Measurements from ENCODE around the gene ADGRF1.
"Not testable (repeated sequence)": the region's sequence is repeated elsewhere in the genome, so short reads cannot be mapped to it uniquely, and the experiment has no call there.

The ADGRF1 gene

DNA sequence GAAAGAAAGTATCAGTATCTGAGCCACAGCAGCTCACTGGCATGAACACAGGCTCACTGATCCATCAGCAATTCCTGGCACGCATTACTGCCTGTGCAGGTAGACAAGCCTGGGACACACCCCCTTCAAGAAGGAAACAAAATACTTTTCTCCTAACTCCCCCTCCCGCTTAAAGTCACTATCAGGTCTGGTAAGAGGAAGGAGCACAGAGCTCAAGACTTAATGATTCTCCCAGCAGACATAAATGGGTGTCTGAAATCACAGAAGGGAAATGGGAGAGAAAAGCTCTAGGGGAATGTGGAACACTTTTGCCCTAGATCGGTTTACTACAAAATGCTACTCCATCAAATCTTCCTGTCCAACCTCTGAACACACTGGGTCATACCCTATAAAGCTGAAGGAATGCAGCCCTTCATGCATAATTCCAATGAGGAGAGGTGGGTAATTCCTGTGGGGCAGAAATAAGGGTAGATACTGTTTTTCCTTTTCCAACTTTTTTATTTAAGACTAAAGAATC lies at the start of gene ADGRF1:
TSS of gene ADGRF1 (minus strand) at position 58 of the 517 bp plus-strand sequence. CDS start 13,271 bp downstream, outside the sequence.
- DNase-seq, result peak; percentile 57

DNA sequence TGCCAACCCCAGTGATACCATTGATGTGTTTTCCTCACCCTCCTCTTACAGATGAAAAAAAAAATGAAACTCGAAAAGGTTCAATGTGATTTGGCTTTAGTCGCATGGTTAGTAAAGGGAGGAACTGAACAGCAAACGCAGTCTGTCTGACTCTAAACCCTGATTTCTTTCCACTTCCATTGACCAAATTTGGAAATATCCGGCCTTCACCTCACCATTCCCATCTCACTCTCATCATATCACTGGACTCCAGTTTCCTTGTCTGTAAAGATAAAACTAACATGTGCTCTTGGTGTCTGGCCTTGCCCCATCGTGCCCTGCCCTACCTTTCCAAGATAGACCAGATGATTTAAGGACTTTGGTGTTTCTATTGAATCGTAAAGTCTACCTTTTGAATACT lies 48.7 kb upstream of the ADGRF1 start:
- DNase-seq, result no peak

DNA sequence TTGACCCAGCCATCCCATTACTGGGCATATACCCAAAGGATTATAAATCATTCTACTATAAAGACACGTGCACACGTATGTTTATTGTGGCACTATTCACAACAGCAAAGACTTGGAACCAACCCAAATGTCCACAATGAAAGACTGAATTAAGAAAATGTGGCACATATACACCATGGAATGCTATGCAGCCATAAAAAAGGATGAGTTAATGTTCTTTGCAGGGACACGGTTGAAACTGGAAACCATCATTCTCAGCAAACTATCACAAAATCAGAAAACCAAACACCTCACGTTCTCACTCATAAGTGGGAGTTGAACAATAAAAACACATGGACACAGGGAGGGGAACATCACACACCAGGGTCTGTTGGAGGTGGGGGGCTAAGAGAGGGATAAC lies 47.3 kb upstream of the ADGRF1 start:
- not testable (repeated sequence) for DNase-seq

DNA sequence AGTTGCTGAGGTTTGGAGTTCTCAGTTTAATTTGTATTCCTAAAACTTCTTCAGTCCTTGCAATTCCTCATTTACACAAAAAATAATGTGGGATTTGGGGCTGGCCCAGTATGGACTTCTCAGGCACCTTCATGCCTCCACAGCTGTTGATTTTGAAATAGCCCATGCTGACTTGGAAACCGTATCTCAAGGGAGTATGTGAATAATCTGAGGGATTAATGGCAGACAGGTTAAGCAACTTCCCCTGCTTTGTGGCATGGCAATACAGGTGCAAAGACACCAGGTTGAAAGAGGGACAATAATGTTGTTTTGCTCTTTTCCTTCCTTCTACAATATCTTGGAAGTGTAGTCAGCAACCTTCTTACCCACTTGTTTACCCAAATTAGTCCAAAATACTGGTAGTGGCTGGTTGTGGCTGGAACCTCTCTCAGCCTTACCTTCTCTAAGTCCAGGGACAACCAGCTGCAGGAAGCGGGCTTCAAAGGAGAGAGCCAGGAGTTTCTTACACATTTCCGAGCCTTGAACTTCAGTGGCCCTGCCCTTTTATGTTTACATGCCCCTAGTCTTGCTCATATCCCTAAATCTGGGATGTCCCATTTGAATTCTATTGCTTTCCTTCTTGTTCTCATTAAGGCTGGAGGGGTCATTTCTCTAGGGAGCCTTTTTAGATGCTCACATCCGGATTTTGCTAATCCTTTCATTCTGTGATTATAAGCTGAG lies 44.1 kb upstream of the ADGRF1 start:
- DNase-seq, result no peak

DNA sequence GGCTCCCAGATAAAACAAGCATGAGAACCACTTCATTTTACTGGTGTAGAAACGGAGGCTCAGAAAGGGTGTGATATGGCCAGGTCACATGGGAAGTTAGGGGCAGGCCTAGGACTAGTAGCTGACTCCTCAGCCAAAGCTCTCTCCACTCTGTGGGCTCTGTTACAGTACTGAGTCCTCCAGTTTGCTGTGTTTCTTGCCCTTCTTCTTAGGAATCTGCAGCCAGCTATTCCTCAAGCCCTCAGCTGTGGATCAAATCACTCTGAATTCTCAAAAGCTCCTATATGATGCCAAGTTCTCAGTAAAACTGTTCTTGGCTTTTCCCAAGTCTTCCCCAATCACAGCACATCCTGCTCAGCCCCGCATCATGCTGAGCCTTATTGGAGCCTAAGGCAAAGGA lies 42.5 kb upstream of the ADGRF1 start:
- DNase-seq, result no peak

DNA sequence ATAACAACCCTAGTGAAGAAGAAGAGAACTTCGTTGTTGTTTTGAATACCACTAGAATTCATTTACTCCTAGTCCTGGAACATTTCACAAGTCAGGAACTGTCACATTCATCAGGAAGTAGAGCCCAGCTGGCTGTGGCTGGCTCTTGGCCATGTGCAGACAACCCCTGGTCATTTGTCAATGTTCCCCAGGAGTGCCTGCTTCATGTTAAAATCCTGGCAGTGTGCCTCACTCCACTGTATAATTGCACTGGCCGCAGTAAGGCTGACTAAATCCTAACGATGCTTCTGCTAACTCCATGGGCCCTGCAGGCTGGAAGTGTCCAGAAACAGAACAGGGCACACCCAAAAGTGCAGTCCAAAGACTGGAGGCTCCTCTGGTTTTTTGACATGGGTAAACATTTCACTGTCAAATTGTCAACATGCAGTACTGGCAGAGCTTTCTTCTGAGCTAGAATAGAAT lies 41.5 kb upstream of the ADGRF1 start:
- DNase-seq, result peak; percentile 97

DNA sequence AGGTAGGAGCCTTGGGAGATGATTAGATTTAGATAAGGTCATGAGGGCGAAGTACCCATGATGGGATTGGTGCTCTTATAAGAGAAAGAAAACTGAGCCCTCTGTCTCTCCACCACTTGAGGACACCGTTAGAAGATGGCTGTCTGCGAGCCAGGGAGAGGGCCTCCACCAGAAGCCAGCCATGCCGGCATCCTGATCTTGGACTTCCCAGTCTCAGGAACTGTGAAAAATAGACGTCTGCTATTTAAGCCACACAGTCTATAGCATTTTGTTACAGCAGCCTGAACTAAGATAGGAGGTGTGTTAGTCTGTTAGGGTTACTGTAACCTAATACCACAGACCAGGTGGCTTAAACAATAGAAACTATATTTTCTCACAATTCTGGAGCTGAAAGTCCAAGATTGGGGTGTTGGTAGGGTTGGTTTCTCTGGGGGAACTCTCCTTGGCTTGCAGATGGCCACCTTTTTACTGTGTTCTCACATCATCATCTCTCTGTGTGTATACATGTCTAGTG lies 38.0 kb upstream of the ADGRF1 start:
- peak; percentile 45 for DNase-seq

DNA sequence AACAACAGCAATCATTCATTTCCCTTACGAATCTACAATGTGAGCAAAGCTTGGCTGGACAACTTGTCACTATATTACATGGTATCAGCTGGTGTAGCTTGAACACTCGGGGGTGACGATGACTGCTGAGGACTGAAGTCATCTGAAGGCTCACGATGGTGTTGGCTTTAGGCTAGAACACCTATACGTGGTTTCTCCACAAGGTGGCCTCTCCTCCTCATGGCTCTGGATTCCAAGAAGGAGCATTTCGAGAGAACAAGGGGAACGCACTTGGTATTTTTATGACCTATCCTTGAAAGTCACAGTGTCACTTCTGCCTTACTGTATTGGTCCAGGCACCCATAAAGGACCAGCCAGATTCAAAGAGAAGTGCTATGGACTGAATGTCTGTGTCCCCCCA lies 37.5 kb upstream of the ADGRF1 start:
- peak; percentile 33 for DNase-seq

DNA sequence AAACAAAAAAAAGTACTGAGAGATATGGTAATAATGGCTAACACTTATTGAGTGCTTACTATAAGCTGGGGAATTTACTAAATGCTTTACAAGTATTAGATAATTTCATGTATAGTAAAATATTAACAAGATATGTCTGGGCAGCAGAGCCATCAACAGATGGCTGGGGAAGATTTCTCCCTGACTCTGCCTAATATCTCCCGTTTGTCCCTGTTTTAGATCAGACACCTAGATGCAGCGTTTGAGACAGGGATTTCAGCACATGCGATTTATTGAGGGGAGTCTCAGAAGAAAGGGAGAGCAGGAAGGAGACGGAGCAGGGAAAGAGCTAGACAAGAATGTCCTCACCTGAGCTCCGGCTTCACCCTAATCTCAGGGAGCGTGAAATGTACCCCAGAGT lies 36.9 kb upstream of the ADGRF1 start:
- no peak for DNase-seq

DNA sequence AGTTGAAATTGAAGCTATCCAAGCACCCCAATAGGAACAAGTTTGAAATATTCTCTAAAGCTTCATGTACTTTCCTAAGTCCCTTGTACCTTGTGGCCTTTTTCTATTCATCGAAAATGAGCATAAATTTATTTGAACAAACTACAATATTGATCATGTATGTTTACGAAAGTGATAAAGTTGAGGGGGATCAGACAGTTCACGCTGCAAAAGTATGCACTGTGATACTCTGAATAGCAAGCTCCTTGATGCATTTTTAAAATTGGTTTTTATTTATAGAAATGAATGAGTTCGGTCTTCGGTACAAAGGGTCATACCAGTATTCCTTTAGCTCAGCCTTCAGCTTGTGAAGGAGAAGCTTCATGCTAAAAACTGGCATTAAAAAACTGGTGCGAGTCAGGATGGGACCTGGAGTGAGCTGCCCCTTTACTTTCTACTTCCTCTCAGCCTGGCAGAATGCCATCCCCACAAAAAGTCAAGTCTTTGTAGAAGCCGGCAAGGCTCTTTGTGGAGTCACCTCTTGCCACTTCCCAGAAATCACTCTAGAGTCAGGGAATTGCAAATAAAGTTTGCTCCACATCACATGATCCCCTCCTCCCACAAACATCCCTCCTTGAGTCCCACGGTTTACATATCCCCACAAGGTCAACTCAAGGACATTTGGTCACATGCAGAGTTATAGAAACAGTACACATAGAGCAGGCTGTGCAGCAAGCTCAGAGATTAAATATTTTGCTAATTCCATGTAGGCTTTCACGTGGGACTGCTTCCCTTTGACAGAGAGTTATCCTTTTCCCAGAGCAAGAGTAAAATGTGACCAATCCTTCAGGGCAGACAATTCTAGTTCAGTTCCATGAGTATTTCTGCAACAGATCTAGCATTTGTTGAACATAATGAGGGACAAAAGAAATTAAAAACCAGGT lies 34.6 kb upstream of the ADGRF1 start:
- DNase-seq, result peak; percentile 52

DNA sequence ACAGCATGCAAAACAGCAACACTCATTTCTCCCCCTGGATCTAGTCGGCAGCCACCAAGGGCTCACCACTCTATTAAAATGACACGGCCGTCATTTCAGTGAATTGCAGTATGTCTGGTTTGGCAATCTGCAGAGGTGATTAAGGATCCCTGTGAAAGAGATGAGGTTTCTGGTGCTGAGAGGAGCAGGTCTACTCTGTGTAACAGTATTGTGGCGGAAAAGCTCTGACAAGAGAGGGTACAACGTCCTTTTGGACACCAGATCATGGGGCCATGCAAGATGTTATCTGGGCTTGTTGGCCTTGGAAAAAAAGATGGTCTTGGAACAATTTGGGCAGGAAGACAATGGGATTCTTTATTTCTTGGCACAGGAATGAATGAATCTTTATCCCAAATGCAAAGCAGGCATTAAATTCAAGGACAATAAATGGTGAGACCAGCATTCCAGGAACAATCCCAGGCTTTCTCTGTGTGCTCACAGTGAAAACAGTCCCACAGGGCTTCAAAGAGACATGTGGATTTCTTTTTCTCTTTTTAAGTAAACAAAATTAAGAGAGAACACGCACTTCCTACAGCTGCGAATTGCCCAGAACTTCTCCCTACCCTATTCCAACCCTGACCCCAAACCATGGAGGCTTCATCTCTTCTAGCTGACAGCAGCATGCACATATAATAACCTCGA lies 33.7 kb upstream of the ADGRF1 start:
- no peak for DNase-seq

DNA sequence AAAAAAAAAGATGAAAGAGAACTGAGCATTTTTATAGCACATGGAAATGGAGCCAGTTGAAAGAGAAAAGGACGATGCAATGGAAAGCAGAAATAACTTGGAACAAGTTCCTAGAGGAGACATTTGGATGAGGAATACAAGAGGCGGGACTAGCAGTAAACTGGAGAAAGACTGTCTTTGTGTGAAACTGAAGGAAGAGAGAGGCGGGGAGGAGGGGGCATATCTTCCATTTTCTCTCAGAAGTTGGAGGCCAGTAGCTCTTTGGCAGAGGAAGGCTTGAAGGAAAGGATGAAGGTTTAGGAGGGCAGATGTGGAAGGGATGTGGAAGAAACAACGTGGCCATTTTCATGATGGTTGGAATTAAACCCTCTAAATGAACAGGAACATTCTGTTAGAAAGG lies 33.0 kb upstream of the ADGRF1 start:
- no peak for DNase-seq

DNA sequence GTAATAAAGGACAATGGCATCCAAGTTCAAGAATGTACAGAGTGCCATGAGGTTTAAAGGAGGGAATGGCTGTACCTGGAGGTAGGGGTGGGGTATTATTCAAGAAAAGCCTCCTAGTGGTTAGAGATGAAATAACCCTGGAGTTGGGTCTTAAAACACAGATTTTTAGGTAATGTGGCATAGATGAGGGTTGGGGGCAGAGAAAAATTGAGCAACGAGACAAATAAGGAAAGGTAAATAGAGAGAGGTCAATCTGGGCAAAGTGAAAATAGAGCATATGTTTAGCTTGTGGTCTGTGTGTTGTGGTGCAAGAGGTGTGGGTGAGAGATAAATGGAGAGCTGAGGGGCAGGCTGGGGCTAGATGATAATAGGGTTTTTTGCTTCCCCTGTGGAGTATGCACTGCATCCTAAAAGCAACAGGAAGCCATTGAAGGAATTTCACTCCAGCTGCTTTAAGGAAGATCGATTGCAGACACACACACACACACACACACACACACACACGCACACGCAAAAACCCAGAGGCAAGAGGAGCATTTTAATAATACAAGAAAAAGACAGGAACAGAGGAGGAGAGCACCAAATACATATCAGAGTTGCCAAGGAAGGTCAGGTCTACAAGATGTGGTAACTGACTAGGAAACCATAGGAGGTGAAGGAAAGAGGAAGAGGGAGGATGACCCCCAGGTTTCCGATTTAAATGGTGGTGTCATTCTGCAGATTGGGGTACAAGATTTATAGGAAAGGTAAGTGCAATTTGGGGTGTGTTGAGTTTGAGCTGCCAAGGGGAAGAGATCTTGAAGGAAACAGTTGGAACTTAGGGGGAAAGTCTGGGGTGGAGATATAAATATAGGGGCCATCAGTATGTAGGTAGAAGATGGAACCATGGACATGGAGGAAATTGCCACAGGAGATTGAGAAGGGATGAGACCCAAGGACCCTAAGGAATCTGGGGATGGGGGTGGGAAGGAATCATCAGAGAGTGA lies 31.3 kb upstream of the ADGRF1 start:
- DNase-seq, result peak; percentile 59

DNA sequence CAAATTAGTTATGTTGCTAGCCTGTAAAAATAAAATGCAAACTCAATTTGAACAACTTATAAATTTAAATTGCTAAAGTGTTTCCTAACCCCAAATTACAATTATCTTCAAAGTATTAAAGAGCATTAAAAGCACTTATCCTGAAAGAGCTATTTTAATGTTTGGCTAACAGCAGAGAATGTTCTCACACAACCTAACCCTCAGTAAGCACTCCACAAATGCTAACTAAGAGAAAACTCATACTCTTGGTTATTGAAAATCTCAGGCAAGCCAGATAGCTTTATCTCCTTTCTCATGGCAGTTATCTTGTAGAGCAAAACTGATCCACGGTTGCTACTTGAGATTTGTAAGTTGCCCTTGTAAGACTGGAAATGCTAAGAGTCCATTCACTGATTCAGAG lies 30.5 kb upstream of the ADGRF1 start:
- DNase-seq, result no peak

DNA sequence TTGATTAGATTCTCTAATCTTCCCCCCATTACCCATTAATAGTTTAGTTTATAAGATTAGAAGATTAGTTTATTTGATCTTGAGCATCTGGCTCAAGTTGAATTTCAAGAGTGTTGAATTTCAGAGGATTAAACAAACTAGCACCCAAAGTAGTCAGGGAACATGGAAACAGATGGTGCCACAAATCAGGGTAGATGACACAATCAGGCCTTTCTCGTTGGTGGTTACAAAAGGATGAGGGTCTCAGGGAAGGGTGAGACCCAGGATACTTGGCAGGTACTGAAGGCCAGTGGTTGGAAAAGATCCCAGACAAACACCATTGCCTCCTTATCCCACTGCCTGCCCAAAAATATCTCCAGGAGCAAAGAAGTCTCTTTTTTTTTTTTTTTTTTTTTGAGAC lies 29.5 kb upstream of the ADGRF1 start:
- peak; percentile 47 for DNase-seq

DNA sequence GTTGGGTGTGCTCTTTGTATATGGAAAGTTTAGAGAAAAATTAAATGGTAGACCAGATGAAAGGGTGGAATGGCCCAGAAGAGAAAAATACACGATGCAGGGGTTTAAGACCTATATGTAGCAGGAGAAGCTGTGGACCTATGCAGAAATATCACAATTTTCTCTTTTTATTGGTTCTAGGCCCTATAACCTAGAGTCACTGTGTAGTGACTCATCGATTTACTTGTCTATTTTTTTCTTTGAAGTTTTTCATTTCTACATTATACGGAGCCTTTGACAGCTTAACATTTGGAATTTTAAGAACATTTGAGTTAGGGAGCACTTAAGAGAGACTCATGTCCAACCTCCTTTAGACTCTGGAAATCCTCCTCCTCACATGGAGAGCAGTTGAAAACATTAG lies 28.3 kb upstream of the ADGRF1 start:
- no peak for DNase-seq

DNA sequence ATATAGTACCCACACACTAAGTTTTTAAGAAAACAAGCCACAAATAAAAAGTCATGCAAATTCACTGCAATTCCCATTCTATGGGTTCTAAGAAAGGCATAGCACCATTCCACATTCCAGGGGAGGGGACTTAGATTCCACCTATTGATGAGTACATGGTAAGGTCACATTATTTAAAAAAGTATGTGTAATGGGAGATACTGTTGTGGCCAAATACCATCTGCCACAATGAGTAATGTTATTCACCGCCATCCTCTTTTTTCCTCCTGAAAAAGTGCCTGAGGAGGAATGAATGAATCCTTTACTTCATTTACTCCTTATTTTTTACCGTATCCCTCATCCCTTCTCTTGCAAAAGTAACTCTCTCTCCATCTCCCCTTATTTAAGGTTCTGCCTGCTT lies 27.0 kb upstream of the ADGRF1 start:
- no peak for DNase-seq

DNA sequence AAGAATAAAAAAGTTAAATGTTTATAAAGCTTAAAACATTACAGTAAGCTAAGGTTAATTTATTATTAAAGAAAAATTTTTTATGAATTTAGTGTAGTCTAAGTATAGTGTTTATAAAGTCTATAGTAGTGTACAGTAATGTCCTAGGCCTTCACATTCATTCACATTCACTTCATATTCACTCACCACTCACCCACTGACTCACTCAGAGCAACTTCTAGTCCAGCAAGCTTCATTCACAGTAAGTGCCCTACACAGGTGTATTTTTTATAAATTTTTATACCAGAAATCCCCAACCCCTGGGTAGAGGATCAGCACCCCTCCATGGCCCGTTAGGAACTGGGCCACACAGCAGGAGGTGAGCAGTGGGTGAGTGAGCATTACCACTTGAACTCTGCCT lies 24.3 kb upstream of the ADGRF1 start:
- DNase-seq, result no peak

DNA sequence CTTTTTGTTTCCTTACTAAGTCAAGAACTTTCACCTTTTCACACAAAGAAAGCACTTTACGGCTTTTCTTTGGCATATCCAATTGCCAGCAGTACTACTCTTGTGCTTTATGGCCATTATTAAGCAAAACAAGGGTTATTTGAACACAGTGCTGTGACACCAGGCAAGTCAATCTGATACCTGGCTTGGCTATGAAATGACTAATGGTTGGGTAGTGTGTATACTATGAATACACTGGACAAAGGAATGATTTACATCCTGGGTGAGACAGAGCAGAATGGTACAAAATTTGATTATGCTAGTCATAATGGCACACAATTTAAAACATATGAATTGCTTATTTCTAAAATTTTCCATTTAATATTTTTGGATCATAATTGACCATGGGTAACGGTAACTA lies 22.1 kb upstream of the ADGRF1 start:
- DNase-seq, result no peak

DNA sequence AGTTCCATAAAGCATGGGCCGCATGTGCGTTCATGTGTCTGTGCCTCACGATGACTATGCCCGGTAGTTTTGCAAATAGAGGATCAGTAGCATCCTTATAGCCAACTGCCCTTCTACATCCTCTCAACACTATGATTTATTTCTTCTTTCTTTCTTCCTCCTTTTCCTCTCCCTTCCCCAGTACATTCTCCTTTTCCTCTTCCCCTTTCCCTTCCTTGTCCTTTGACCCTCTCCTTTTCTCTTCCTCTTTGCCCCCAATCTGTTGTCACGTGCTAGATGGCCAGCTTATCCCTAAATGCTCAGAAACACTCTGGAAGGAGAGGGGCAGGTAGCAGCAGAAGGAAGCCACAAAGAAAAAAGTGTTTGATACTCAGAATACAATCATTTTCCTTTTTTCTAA lies 20.2 kb upstream of the ADGRF1 start:
- no peak for DNase-seq
